ENCODE results near the gene PCLAF. TPM values are rescaled to one million over a fixed set of nuclear protein-coding genes. Genes with fewer than 3 reads are reported as not detected.

PCLAF gene
- total RNA-seq, 1 experiment from 2014 or later: 97.8 TPM

- in situ Hi-C loops (cut with HindIII; ENCODE audit: low pct_unique_long_range_greater_than_20kb, low sequenced_read_pairs): no loop called here
- H3K4me3 ChIP-seq (ENCODE audit: low read depth in 2 of 2, low read length in 2 of 2): no peak overlapping the region
- no peaks in the 10 kb centered on the region for H3K27me3 ChIP-seq (ENCODE audit: control insufficient read depth, insufficient read depth, low read length)
- DNase-seq (ENCODE audit: low read depth, low spot score): no peak
- CTCF ChIA-PET: no interaction called here
- TF ChIP-seq POLR2AphosphoS5 (IDR thresholded peaks at IDR 0.05; ENCODE audit: low read depth, low read length) (no peak), SIN3A (IDR thresholded peaks at IDR 0.05; ENCODE audit: borderline replicate concordance, insufficient read depth, low read depth, low read length) (no peak), CTCF (IDR thresholded peaks at IDR 0.05) (no peak), TCF7L2 (IDR thresholded peaks at IDR 0.05; ENCODE audit: low read depth, low read length) (no peak), REST (IDR thresholded peaks at IDR 0.05; ENCODE audit: insufficient read depth in 1 of 2, low read depth in 2 of 2, low read length in 1 of 2) (no peak)
- no peaks in the 10 kb centered on the region for H3K9me3 ChIP-seq (ENCODE audit: control insufficient read depth, insufficient read depth, low read depth, low read length)
- POLR2A ChIA-PET: no interaction called here
- H3K27ac ChIP-seq (ENCODE audit: low read length): no peak overlapping the region
- H3K36me3 ChIP-seq (ENCODE audit: control insufficient read depth, insufficient read depth, low read length): no peaks in the 10 kb centered on the region
- BruUV-seq (replicated peaks): no TSS peak
- H3K4me1 ChIP-seq (ENCODE audit: control insufficient read depth, insufficient read depth, low read length): peaks cover 8% of the 10 kb centered on the region; the same call in 1 of the 2 replicates
- no peak for ATAC-seq
- intact Hi-C loops (cut with micrococcal nuclease; ENCODE audit: unreplicated experiment): no loop called here
Observed at GRCh38 chr15:64340355-64340754, 40.9 kb downstream of the PCLAF start.

- TF ChIP-seq TCF7L2 (IDR thresholded peaks at IDR 0.05; ENCODE audit: low read depth, low read length) (no peak), CTCF (IDR thresholded peaks at IDR 0.05) (no peak), POLR2AphosphoS5 (IDR thresholded peaks at IDR 0.05; ENCODE audit: low read depth, low read length) (no peak), SIN3A (IDR thresholded peaks at IDR 0.05; ENCODE audit: borderline replicate concordance, insufficient read depth, low read depth, low read length) (no peak), REST (IDR thresholded peaks at IDR 0.05; ENCODE audit: insufficient read depth in 1 of 2, low read depth in 2 of 2, low read length in 1 of 2) (no peak)
- ChIA-PET POLR2A (interaction anchor here (0.6 kb wide), 1 partner anchor 234 kb away, joined by 4 read pairs; no protein-coding TSS in a partner anchor), CTCF (no interaction called here)
- Histone ChIP-seq H3K9me3 (ENCODE audit: control insufficient read depth, insufficient read depth, low read depth, low read length) (no peaks in the 10 kb centered on the region), H3K4me3 (ENCODE audit: low read depth in 2 of 2, low read length in 2 of 2) (no peak overlapping the region), H3K27ac (ENCODE audit: low read length) (no peak overlapping the region), H3K36me3 (ENCODE audit: control insufficient read depth, insufficient read depth, low read length) (no peaks in the 10 kb centered on the region), H3K27me3 (ENCODE audit: control insufficient read depth, insufficient read depth, low read length) (no peaks in the 10 kb centered on the region), H3K4me1 (ENCODE audit: control insufficient read depth, insufficient read depth, low read length) (no peaks in the 10 kb centered on the region)
- BruUV-seq (replicated peaks): no TSS peak
- in situ Hi-C loops (cut with HindIII; ENCODE audit: low pct_unique_long_range_greater_than_20kb, low sequenced_read_pairs) (no loop called here), intact Hi-C loops (cut with micrococcal nuclease; ENCODE audit: unreplicated experiment) (no loop called here)
- DNase-seq (ENCODE audit: low read depth, low spot score): no peak
- no peak for ATAC-seq
Observed at GRCh38 chr15:64337761-64338160, 43.5 kb downstream of the PCLAF start.

All from Panc1 (cell line).